Measurements from ENCODE around the gene SLC25A15.
"Not testable (repeated sequence)": the region's sequence is repeated elsewhere in the genome, so short reads cannot be mapped to it uniquely, and the experiment has no call there.

Gene SLC25A15

GRCh38 chr13:40782971-40783370, 6.4 kb upstream of the SLC25A15 start:
- DNase-seq, result not testable (repeated sequence)

- no peak for DNase-seq
These were observed 4.9 kb upstream of the SLC25A15 start for GRCh38 chr13:40784540-40784939.

GRCh38 chr13:40786568-40786996, 2.8 kb upstream of the SLC25A15 start:
- DNase-seq, result no peak

- DNase-seq, result no peak
These were observed 2.3 kb upstream of the SLC25A15 start for GRCh38 chr13:40787062-40787461.

- not testable (repeated sequence) for DNase-seq
These were observed 704 bp upstream of the SLC25A15 start for GRCh38 chr13:40788540-40789274.

- DNase-seq, result no peak
These were observed 774 bp downstream of the SLC25A15 start for GRCh38 chr13:40790154-40790616.

- no peak for DNase-seq
These were observed 3.1 kb downstream of the SLC25A15 start for GRCh38 chr13:40792284-40793051.

GRCh38 chr13:40793339-40793738, 3.9 kb downstream of the SLC25A15 start:
- DNase-seq, result no peak

GRCh38 chr13:40794414-40795368, 5.3 kb downstream of the SLC25A15 start:
- no peak for DNase-seq

- DNase-seq, result no peak
These were observed 7.2 kb downstream of the SLC25A15 start for GRCh38 chr13:40796649-40797048.

- DNase-seq, result no peak
These were observed 9.0 kb downstream of the SLC25A15 start for GRCh38 chr13:40798380-40798779.

- no peak for DNase-seq
These were observed 10.1 kb downstream of the SLC25A15 start for GRCh38 chr13:40799508-40799907.

- DNase-seq, result no peak
These were observed 11.1 kb downstream of the SLC25A15 start for GRCh38 chr13:40800559-40800958.

GRCh38 chr13:40801255-40802217, 12.1 kb downstream of the SLC25A15 start:
- no peak for DNase-seq

GRCh38 chr13:40803316-40803715, 13.9 kb downstream of the SLC25A15 start:
- no peak for DNase-seq

GRCh38 chr13:40806241-40806640, 16.8 kb downstream of the SLC25A15 start:
- DNase-seq, result no peak

- DNase-seq, result no peak
These were observed 20.1 kb downstream of the SLC25A15 start for GRCh38 chr13:40809471-40809870.

GRCh38 chr13:40812102-40812501, 22.7 kb downstream of the SLC25A15 start:
- no peak for DNase-seq

GRCh38 chr13:40812724-40813445, 23.5 kb downstream of the SLC25A15 start:
- no peak for DNase-seq

- DNase-seq, result no peak
These were observed 24.4 kb downstream of the SLC25A15 start for GRCh38 chr13:40813667-40814454.
